DLD1 (cell line): ENCODE measurements around the gene SPPL3.

ENCODE experiments used
- in situ Hi-C: cut with HindIII; loops from 2 replicates; pipeline ENCODE4 v1.10.0; 2017; ENCODE audit warnings: low sequenced_read_pairs

Gene SPPL3

DNA sequence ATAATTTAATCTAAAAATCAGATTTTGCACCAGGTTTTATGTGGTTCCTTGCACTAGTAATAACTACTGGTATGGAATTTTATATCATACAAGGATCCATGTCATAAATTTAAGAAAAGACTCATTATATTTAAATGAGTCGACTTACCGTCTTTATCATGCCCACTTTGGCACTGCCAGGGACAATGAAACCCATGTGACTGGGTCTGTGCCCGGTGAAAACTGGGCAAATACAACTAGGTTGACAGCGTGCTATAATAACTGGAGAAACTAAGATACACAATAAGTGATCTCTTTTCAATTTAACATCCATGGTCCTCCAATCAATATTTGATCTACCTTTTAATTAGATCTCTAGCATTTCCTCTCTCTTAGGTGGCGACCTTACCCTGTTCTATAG is 114.0 kb downstream of the SPPL3 start:
- in situ Hi-C loops = no loop called here

DNA sequence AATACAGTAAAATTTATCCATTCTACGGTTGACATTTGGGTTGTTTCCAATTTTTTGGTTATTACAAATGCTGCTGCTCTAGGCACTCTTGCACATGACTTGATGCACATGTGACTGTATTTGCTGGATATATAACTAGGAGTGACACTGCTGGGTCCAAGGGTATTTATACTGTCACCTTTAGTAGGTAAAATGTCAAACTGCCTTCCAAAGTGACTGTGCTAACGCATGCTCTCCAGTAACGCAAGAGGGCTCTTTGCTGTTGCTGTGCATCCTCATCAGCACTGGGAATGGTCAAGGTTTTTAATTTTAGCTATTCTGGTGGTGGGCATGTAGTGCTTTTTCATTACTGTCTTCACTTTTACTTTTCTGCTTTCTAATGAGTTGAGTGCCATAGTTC is 116.3 kb downstream of the SPPL3 start:
- in situ Hi-C loops = no loop called here

DNA sequence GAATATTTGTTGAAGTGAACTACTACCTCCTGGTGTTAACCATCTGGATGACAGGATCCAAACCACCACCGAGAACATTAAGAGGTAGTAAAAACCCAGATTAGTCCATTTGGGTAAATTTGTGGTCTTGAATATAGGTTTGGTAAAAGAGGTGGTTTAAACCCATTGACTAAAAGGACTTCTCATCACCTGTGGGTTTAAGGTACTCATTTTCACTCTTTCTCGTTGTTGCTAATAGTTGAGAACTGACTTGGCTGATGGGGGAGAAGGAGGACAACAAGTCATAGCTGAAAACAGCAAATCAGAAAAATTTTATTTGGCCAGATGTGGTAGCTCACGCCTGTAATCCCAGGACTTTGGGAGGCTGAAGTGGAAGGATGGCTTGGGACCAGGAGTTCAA is 119.4 kb downstream of the SPPL3 start:
- in situ Hi-C loops = no loop called here

DNA sequence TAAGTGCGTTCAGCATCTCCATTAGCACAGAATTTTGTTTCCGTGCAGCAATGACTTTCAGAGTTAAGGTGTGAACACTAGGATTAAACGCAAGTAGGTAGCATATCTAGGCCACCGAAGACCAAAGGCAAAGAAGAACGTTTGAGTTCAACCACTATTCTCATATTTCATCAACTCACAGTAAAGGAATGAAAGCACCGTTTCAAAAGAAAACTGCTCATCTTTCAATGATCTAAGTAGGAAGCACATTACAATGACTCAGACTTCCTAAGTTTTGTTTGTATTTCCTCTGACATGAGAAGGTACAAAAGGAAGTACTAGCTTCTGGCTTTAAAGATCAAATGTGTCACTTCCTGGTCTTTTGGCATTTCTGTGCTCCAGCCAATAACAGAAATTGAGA is 121.0 kb downstream of the SPPL3 start:
- in situ Hi-C loops = no loop called here

DNA sequence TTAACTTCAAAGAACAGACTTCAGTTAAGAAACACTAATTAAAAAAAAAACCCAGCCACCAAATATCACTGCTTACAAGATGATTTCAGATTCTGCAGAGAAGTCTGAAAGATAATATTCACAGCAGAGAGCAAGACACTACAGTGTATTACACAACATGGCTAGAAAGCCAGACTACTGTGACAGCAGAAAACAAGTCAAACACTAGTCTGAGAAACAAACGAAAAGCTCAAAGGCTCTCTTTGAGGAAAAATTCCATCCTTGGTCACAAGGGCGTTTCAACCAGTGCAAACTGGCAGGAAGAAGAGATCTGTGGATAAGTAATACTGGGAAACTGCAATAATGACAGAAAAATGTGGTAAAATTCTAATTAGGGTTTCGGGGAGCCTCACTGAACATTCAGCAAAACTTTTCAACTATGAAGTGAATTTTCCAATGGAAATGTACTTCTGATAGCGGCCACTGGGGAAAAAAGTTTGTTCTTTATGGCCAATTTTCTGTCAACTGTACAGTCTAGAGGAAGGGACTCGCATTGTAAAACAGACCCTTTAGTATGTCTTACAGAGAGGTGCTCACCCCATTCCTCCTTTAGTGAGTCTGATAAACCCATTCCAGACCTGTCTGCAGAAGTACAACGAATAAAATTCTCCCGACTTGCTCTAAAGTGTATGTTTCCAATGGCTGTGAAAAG is 128.2 kb downstream of the SPPL3 start:
- in situ Hi-C loops = no loop called here

DNA sequence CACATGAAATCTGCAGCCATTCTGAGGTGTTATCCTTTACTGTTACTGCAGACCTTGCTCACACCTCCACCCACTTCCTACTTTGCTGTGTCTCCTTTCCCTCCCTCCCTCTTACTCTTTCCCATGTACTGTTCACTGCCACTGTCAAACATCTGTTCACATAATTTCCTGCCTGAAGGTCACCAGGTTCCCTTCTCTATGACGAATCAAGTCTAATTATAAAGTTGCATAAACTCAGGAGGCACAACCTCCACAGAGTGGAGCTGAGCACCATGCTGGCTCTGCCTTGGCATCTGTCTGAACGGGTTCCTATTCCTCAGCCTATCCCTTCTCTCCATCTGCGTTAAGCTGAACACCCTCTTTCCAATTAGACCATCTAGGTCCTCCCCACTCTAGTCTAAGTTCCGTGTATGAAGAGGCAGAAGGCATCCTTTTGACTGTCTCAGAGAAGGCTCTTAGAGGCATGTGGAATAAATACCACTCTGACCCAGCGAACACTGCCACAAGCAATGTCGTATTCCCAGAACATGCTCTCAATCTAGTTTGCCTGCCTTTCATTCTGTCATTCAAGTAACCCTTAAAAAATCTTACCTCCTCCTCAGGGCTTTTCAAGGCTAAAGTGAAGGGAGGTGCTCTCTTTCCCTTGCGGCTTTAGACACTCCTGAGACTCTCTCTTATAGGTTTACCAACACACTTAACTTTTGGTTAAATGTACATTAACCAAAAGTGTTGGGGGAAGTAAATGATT is 129.8 kb downstream of the SPPL3 start:
- in situ Hi-C loops = no loop called here

DNA sequence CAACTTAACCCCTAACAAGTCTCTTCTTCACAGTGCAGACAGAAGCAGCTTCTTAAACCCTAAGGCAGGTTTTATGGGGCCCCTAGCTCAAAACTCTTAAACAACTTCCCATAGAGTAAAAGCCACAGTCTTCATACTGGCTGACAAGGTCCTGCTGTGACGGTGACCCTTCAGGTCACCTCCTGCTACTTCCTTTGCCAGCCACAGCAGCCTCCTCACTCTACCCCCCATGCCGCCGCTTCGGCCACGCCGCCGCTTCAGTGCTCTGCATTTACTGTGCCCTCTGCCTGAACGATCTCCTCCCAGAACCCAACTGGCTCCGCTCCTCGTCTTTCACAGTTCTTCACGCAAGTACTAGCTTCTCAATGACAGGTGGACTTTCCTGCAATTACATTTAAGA is 133.1 kb downstream of the SPPL3 start:
- in situ Hi-C loops = no loop called here

DNA sequence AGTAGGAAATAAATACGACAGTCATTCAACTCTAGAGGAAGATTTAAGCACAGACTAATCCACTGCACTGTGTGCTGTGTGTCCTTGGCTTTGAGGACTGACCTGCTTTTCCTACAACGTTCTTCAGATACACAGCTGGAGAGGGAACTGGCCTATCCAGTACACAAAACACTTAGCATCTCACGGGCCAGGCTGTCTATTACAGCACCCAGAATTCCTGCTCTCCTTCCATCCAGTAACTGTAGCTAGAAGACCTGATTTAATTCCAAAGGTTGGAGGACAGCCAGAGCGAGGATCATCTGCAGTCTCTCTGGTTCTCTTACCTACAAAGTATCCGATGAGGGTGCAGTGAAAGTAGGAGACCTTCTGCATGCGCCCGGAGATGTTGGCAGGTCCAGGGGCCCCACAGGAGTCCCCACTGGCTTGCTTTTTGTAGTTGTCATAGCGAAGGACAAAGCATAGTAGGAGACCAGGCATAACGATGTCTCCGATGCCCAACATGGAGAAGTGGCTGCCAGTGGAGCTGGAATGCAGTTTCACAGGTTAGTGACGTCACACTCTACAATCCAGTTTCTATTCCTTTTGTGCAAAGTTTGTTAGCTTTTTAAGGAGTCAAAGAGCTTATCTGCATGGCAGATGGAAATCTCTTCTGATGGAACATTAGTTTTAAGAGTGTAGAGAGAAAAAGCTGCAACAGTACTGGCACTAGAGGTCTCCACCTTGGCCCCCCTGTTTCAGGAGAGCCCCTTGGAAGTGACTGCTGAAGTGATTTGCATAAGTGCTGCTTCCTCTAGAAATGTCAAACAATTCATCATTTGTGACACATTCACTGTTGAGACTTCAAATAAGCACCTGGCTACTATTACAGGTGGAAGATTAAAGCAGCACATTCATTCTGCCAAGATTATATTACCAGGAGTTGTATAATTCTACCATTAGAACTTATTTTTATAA is 136.8 kb downstream of the SPPL3 start:
- in situ Hi-C loops = no loop called here

DNA sequence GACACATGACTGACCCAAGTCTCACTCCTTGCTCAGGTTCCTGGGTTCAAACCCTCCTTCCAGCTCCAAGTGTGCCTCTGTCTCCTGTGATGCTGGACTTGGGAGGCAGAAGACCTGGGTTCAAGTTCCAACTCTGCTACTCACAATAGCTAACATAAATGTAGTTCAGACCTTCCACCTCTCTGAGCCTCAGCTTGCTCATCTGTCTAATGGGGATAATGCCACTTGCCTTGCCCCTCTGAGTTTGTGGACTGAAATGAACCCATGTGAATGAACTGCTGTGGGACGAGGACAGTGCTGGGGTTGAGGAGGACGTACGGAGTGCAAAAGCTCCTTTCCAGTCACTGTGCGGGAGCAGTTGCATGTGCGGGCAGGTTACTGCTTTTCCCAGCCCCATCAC is 137.6 kb downstream of the SPPL3 start:
- in situ Hi-C loops = no loop called here

DNA sequence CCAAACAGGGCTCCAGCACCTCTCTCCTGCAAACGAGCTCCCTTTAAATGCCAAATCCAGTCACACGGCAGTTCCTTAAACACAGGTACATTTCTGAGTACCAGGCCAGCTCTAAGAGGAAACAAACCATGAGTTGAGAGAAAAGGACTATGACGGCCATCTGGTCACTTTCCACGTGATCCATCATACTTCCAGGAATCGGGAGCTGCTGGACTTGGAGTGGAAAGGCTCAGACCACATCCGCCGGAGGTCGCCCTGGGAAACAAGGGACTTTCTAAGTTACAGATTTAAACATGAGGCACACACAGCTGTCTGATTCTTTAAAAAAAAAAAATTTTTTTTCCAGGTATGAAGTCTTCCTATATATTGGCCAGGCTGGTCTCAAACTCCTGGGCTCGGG is 139.3 kb downstream of the SPPL3 start:
- in situ Hi-C loops = no loop called here

DNA sequence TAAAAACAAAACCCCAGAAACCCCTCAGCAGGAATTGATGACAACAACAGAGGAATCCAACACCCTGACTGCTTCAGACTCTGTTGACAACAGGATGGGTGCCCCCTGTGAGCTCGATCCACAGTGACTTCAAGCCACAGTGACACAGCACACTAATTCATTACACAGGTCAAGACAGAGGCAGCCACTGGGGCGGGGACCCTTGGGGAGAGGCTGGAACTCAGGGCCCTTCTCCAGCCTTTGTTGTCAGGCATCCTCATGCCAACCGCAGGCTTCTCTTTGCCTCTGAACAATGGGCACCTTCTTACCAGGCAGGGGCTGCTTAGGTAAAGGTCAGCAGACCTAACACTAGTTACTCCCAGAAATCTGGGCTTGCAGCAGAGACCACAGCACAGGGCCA is 140.9 kb downstream of the SPPL3 start:
- in situ Hi-C loops = no loop called here

DNA sequence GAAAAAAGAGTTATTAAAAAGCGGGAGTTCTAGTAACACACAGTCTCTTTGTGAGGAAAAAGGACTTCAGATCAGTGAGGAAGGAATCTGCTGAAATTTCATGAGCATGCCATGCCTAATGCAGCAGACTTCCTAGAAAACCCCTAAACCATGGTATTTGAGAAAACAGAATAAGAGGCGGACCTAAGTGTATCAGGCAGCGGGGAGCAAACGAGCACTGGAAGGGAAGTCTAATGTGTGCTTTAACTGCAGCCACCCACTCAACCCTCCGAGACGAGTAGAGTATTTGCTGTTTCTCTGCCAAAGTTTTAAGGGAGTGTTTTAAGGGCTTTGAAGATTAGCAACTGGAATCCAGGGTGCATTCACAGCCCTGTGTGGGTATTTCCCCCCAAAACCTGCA is 142.1 kb downstream of the SPPL3 start:
- in situ Hi-C loops = no loop called here

DNA sequence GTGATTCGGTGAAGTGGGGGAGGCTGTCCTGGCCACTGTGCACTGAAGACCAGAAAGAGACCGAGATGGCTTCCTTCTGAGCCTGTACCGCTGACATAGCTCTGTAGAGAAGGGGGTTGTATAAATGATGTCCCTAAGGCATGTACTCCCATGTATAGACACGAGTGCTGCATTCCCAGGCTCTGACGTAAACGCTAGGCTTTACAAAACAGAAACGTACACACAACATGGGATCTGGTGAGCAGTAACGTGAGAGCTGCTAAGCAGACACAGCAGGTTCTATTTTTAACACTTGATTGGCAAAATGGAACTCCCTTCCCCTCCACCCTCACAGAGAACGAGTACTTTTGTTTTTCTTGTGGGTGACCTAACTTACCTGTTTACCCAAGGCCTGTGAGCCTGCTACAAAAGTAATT is 142.6 kb downstream of the SPPL3 start:
- in situ Hi-C loops = no loop called here

DNA sequence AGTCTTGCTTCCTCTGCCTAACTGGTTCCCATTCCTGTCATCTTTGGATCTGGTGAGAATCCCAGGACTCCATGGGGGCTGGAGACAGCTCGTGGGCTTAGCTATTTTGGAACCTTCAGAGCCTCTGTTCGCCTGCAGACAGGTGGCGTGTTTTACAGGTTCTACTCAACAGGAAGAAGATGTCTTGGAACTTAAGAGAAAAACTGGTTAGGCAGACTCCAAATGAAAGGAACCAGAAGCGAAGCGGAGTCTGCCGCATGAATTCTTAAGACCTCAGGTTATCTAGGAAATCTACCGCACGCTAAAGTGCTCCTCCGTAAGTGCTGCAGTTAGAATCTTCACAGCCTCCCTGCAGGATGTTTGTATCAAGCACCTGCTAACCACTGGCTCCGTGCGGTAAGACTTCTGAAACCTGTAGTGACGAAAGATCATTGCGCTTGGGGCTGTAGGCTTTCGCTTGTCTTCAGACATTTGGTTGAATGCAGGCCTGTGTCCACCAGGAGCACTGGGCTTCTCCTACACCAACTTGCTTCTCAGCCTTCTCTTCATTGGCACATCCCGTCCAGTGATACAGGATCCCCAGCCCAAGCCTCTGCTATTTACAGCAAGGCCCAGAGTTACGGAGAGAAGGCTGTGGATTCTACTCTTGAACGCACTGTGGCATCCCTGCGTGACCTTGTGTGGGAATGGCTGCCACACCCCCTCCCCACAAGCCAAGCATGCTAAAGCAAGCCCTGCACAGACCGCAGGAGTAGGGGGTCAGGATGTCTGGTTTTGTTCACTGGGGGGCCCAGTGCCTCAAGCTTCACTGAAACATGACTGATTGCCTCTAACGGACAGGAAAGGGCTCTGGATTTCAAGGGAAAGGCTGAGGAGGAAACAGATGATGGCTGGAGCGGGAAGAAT is 143.6 kb downstream of the SPPL3 start:
- in situ Hi-C loops = no loop called here

DNA sequence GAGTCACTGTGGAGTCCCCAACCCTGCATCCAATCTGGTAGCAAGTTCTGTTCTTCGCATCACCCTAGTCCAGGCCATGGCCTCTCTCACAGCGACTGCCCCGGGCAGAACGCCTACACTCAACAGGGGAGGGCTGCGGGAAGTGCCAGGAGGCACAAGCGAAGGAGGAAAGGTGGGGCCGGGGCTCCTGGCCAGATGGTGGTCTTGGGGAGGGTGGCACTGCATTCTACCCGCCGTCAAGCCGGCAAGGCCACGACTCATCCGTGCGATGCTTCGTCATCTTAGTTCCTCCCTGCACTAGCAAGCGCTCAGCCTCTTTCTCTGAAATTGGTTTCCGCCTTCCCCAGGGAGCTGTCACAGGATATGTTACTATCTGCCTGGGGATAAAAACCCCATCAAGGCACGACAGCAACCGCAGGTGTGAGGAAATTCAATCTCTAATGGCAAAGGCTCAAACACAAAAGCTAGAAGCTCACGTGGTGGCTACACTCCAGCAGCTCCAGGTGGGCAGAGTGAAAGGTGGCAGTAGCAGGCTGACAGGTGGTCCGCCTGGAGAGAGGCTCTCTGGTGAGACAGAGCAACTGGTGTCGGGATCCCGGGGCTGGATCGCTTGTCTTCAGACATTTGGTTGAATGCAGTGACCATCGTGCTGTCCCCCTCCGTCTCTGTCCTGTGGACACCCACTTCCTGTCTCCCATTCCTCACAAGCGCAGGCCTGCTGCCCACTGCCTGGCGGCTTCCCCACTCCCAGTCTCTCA is 144.4 kb downstream of the SPPL3 start:
- in situ Hi-C loops = no loop called here

DNA sequence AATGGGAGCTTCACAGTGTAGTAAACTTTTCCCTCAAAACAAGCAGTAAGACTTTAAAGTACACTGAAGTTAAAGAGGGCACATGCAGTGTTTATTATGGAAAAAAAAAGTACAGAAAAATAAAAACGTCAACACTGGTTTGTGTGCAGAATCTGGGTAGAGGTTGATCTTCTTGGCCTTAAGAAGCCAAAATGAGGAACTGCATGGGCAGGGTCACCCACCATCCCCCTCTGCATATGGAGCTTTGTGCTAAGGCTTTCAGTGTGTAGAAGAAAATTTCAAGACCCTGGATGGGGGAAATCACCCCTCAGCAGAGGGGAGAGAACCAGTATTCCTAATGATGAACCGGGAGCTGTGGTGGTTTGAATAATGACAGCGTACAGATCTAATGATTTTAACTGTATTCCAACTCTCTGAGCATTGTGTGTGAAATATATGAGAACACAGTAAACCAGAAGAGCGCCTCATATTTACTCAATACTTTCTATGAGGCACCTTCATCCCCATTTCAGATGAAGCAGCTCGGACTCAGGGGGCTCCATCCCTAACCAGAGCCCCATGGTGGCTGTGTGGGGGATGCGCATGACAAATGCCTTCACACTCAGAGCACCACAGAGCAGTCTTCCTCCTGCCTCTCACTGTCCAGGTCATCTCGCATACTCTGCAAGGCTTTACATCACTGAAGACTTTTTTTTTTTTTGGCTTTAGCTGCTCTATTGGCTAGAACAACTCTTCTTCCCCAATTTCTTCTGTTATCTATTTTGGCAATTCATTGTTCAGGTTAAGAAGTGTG is 145.2 kb downstream of the SPPL3 start:
- in situ Hi-C loops = no loop called here

DNA sequence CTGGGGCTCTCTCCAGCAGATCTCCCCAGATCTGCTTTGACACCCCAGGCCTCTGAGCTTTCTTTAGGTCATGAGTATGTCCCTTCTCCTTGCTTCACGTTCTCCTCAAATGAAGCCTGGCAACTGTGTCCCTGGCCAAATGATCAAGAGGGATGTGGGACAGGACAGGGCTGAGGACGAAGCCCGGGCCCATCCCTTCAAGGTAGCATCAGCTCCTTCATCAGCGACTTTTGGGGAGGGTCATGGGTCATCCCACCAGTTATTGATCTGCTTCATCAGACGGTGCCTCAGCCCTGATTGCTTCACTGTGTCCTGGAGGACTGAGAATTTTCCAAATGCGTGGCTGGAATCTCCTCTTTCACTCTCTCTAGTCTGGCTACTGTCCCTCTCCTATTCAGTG is 146.2 kb downstream of the SPPL3 start:
- in situ Hi-C loops = no loop called here

DNA sequence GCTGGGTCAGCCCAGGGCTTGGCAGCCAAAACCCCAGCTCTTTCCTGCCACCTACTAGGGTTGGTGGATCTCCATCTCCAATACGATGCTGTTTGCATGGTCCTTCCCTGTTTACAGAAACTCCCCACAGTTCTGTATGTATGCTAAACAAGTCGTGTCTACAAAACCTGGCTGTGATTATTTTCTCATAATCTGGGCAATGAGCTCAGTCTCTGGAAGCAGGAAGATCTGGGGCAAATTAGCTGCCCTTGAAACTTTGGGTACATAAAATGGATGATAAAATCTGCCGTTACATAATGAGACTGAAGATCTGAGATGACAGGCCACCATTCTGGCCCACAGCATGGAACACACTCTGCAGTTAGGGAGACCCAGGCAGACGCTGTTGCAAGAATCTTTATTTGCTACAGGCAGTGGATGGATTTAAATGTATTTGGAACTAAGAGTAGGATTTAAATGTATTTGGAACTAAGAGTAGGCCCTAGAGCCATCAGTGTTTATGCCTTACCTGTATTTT is 146.9 kb downstream of the SPPL3 start:
- in situ Hi-C loops = no loop called here

DNA sequence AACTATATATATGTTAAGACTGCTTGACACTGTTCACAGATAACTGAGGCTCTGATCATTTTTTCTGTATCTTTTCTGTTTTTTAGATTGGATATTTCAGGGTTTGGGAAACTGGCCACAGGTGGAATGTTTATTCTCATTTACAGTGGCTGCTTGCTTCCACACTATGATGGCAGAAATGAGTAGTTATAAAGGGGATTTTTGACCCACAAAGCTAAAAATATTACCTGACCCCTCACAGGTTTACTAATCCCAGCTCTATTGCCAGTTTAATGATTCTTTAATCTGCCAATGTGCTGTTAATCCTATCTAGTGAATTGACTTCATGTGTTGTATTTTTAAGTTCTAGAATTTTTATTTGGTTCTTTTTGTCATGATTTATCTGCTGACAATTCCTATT is 148.9 kb downstream of the SPPL3 start:
- in situ Hi-C loops = no loop called here
